NCI-H2171 (cell line): ENCODE measurements around the gene CHFR.
"Not testable (repeated sequence)": the region's sequence is repeated elsewhere in the genome, so short reads cannot be mapped to it uniquely, and the experiment has no call there.

Experiments used
- DNase-seq: peaks from one replicate; lab custom pipeline; 2025; lab: John Stamatoyannopoulos, UW

The CHFR gene

GRCh38 chr12:132807295-132808092 is 79.9 kb downstream of the CHFR start:
- no peak for DNase-seq

DNA sequence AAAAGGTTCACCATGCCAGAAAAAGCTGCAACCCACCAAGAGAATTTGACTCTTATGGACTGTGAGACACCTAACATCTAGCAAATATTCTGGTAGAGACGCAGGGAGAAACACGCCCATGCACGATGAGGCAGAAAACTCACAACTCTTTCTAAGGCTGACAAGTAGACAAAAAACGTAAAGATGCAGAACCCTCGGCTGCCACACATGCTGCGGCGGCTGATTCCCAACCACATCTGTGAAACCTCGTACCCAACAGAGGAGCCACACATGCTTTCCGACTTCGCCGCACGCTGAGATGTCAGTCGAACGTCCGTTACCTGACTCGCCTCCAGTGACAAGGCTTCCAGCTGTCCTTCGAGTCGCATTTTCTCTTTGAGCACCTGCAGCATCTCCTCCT is 80.5 kb downstream of the CHFR start:
- no peak for DNase-seq

DNA sequence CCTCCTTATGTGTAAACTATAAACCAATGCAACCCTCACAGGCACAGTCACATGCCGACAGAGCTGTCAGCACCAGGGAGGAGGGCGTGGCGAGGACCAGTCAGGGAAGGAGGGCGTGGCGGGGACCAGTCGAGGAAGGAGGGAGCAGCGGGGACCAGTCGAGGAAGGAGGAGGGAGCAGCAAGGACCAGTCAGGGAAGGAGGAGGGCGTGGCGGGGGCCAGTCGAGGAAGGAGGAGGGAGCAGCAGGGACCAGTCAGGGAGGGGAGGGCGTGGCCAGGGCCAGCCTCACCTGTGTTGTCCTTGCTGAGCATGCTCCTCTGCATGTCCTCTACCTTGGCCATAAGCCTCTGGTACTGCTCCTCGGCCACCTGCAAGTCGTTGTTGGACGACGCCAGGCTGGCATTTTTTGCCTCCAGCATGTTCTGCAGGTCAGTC is 83.0 kb downstream of the CHFR start:
- DNase-seq, result no peak

DNA sequence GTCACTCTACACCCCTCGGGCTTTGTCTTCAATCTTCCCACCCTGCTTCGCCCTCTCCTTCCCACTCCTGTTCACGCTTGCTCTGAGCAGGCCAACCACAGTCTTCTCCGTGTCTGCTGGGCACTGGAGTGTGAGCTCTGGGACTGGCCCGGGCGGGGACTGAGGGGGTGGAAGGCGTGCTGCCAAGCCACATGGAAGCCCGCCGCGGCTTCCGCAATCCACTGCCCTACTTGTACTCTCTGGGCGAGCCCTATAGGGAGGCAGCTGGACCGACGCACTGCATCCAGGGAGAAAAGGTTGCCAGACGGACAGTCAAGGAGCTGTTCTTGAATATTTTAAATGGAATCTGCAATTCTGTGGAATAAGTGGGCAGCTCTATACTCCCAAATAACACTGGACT is 83.5 kb downstream of the CHFR start:
- no peak for DNase-seq

DNA sequence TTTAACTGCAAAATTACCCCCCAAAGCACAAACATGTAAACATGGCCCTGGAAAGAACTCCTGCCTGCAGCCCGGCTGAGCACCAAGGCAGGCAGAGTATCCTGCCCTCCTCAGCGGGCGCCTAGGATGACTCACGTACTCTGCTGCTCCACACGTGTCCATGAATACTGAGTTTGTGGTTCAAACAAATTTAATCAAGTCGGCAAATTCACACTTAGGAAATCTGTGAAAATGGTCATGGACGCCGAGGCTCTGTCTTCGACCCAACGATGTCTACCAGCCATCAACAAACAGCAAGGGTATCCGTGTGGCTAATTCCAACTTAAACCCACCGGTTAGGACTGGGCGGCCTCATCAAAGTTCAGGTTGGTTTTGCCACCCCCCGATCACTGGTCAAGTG is 84.3 kb downstream of the CHFR start:
- DNase-seq, result no peak

DNA sequence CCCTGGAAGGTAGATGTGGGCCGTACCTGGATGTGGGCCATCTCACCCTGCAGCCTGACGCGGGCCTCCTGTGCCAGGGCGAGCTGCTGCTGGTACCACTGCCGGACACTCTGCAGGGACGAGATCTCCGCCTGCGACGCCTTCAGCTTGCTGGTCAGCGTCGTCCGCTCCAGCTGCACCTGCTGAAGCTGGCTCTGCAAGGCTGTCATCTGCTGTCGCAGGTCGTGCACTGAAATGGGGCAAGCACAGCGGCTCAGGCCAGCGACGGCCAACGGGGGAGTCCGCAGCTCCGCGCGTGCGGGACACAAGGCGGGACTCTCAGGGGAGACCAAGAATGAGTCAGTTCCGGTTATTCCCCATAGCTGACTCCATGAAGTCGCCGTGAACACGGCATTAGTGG is 85.7 kb downstream of the CHFR start:
- no peak for DNase-seq

GRCh38 chr12:132798836-132799235 is 88.6 kb downstream of the CHFR start:
- DNase-seq, result no peak

- DNase-seq, result no peak
These were observed 89.4 kb downstream of the CHFR start for GRCh38 chr12:132797820-132798570.

- DNase-seq, result no peak
These were observed 91.6 kb downstream of the CHFR start for GRCh38 chr12:132795847-132796246.

GRCh38 chr12:132791940-132792339 is 95.5 kb downstream of the CHFR start:
- DNase-seq, result not testable (repeated sequence)

DNA sequence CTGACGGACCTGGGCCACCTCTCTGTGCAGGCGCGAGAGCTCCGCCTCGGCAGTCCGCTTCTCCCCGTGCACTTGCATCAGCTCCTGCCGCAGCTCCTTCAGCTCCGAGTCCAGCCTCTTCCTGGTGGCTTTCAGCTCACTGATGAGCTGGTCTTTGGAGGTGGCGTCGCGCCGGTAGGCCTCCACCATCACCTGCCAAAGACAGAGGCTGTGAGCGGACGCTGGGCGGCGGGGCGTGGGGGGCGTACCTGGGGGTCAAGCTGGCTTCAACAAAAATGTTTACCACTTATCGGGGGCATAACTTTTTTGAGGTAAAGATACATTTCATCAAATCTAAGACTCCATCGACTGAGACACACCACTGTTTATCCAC is 98.3 kb downstream of the CHFR start:
- DNase-seq, result no peak

- no peak for DNase-seq
These were observed 98.9 kb downstream of the CHFR start for GRCh38 chr12:132788375-132789098.

GRCh38 chr12:132787877-132788276 is 99.5 kb downstream of the CHFR start:
- DNase-seq, result no peak

GRCh38 chr12:132786192-132786591 is 101.2 kb downstream of the CHFR start:
- no peak for DNase-seq

DNA sequence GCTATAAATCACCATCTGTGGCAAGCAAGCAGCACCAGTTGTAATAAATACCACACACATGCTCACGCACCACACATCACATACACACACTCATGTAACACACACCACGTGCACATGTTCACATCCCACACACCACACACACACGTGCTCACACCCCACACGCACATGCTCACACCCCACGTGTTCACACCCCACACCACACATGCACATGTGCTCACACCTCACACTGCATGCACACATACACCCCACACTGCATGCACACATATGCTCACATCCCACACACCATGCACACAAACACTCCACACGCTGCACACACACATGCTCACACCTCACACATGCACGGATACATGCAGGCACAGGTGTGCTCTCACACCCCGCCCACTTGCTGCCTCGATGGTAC is 102.8 kb downstream of the CHFR start:
- no peak for DNase-seq

DNA sequence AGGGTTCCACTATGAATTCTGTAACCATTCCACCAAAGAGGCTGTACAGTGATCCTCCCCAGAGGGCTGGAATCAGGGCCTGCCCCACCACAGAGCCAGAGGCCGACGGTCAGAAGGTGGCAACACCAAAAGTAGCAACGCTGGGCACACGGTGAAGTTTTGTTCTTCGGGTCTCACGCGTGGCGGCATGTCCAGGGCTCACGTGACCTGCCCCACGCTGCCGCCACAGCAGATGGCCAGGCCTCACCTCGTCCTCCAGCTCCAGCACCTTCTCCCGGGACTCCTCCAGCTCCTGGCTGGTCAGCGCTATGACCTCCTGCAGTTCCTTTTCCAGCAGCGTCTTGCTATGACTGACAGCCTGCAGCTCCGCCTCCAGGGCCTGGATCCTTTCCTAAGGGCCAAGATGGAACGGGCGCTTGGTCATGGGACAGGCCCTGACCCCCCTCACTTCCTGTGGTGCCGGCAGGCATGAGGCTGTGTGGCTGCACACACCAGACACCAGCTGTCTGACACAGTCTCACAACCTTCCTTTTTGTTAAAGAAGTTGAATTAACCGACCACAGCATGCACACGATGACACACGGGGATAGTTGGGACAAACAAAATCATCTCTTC is 103.4 kb downstream of the CHFR start:
- no peak for DNase-seq
